GM12892 (cell line): ENCODE measurements around the gene AHNAK2.

Experiments used
- POLR2A ChIP-seq: IDR thresholded peaks from 2 replicates; pipeline ENCODE4 v1.6.1; 2011; ENCODE audit warnings: low read depth, low read length, control low read depth
- POLR2AphosphoS5 ChIP-seq: IDR thresholded peaks from 2 replicates; pipeline ENCODE4 v1.6.1; 2011; ENCODE audit warnings: low read depth, low read length, control low read depth
- TAF1 ChIP-seq: IDR thresholded peaks from 2 replicates; pipeline ENCODE4 v1.6.1; 2011; ENCODE audit warnings: low read depth, mild to moderate bottlenecking, control low read depth, low read length, borderline replicate concordance

DNA sequence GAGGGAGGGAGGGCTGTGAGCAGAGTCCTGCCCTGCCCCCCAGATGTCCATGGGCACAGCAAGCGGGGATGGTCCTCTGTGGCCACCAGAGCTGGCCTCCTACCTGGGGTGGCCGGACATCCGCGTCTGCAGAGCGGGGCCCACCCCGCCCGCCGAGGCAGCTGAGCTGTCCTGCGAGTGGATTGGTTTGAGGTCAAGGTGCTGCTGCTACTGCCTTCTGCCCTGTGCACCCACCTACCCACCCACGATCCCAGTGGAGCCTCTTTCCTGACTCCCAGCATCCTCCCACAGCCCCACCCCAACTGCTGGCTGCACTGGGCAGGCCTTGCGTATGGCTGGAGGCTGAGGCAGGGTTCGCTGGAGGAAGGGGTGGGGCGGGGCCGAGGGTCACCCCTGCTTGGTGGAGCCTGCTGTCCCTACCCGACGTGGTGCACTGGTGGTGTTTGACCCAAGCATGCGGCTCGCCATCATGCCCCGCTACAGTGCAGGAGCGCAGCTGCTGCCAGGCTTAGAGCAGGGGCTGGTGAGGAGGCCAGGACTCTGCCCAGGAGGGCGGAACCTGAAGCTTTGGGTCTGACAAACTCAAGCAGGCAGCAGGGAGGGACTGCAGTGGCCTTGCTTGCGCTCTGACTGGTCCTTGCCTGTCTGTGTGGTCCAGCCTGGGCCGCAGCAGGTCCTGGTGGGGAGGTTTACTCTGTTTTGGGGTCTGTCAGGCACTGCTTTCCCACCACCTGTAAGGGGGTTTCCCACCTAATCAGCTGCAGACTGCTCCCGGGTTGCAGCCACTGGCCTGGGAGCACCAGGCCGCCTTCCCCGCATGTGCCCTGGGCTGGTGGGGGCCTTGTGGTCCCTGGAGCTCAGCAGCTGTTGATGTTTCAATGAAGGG lies 89.4 kb downstream of the AHNAK2 start:
- TF ChIP-seq POLR2AphosphoS5 (no peak), POLR2A (no peak), TAF1 (no peak)
